Chondrocyte (in vitro differentiated cells): Measurements from ENCODE around the gene IFT122. TPM values are rescaled to one million over a fixed set of nuclear protein-coding genes. Genes with fewer than 3 reads are reported as not detected.

Experiments used
- DNase-seq: peaks from one replicate; pipeline ENCODE4 v3.0.0; 2021; ENCODE audit warnings: mixed read lengths, low spot score
- H3K27ac Mint-ChIP-seq: one replicate; pipeline ENCODE4 v1.8.0; 2021; ENCODE audit warnings: mild to moderate bottlenecking, moderate library complexity, mixed read lengths; ENCODE audit not compliant: unreplicated experiment
- H3K27me3 Mint-ChIP-seq: 2 replicates; pipeline ENCODE4 v1.8.0; 2021; ENCODE audit warnings: low read depth, mixed read lengths
- H3K36me3 Mint-ChIP-seq: 2 replicates; pipeline ENCODE4 v1.8.0; 2021; ENCODE audit warnings: low read depth, mixed read lengths
- H3K4me1 Mint-ChIP-seq: 2 replicates; pipeline ENCODE4 v1.8.0; 2021; ENCODE audit warnings: low read depth, mild to moderate bottlenecking, mixed read lengths
- H3K4me3 Mint-ChIP-seq: one replicate; pipeline ENCODE4 v1.8.0; 2021; ENCODE audit warnings: mild to moderate bottlenecking, moderate library complexity, mixed read lengths; ENCODE audit not compliant: unreplicated experiment
- H3K9me3 Mint-ChIP-seq: 2 replicates; pipeline ENCODE4 v1.8.0; 2021; ENCODE audit warnings: low read depth, mixed read lengths
- total RNA-seq: library from RNA; stranded (reverse); gene quantifications from 3 replicates; pipeline ENCODE4 v1.2.1, GENCODE V29; 2021
- TF ChIP-seq, protein P1 (sequence below): fragments of 200-600 bp; sonication (generic); IDR thresholded peaks from 2 replicates; pipeline ENCODE4 v1.5.0; 2021; ENCODE audit warnings: antibody characterized with exemption, mild to moderate bottlenecking, moderate library complexity

IFT122 gene
- total RNA-seq, 1 donor from 2014 or later: 16.2 TPM

DNA sequence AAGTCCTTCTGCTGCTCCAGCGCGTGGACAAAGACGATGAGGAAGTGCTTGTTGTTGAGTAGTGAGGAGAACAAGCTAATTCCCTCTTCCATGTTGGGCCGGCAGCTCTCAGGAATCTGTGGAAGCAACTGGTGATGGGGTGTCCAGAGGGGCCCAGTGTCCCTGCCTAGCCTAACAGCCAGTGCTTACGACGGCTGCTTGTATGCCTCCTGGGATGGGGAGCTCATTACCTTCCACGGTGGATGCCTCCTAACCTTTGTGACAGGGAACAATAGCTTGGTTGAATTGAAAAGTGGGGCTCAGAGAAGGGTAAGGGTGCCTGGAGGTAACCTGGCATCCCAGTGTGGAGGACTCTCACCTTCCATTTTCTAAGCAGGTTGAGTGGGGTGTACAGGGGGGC, 125.9 kb downstream of the IFT122 start:
- H3K4me3 Mint-ChIP-seq: no peak overlapping the region
- H3K27ac Mint-ChIP-seq: peak overlapping the region; percentile 59
- peaks cover 17% of the 10 kb centered on the region for H3K4me1 Mint-ChIP-seq
- H3K9me3 Mint-ChIP-seq: no peaks in the 10 kb centered on the region
- peaks cover 28% of the 10 kb centered on the region for H3K36me3 Mint-ChIP-seq
- no peak for DNase-seq
- H3K27me3 Mint-ChIP-seq: no peaks in the 10 kb centered on the region
- TF ChIP-seq, protein P1, sequence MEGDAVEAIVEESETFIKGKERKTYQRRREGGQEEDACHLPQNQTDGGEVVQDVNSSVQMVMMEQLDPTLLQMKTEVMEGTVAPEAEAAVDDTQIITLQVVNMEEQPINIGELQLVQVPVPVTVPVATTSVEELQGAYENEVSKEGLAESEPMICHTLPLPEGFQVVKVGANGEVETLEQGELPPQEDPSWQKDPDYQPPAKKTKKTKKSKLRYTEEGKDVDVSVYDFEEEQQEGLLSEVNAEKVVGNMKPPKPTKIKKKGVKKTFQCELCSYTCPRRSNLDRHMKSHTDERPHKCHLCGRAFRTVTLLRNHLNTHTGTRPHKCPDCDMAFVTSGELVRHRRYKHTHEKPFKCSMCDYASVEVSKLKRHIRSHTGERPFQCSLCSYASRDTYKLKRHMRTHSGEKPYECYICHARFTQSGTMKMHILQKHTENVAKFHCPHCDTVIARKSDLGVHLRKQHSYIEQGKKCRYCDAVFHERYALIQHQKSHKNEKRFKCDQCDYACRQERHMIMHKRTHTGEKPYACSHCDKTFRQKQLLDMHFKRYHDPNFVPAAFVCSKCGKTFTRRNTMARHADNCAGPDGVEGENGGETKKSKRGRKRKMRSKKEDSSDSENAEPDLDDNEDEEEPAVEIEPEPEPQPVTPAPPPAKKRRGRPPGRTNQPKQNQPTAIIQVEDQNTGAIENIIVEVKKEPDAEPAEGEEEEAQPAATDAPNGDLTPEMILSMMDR: no peak

DNA sequence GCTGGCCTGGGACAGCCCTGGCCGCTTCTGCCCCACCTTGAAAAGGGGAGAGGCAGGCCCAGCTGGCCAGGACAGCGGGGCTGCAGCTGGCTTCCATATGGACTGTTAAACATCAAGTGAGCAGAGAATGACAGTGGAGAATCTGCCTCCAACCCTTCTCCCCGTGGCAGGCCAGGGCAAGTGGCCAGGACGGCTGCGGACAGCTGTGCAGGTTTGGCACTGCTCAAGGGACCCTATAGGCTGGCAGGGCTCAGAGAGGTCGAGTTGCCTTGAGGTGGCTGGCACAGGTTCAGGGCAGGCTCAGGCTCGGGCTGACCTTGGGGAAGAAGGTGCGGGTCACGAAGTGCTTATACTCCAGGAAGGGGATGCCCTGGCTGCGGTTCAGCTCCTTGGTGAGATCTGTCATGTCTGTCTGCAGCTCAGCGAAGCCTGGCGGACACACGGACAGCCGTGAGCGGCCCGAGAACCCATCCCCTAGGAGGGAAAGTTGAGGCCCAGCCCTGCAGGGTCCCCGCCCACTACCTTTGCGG, 127.2 kb downstream of the IFT122 start:
- no peak for DNase-seq
- no peaks in the 10 kb centered on the region for H3K9me3 Mint-ChIP-seq
- peaks cover 7% of the 10 kb centered on the region for H3K4me1 Mint-ChIP-seq
- TF ChIP-seq, protein P1: no peak
- H3K27me3 Mint-ChIP-seq: no peaks in the 10 kb centered on the region
- peaks cover 34% of the 10 kb centered on the region for H3K36me3 Mint-ChIP-seq
- H3K27ac Mint-ChIP-seq: peak overlapping the region; percentile 45
- no peak overlapping the region for H3K4me3 Mint-ChIP-seq

DNA sequence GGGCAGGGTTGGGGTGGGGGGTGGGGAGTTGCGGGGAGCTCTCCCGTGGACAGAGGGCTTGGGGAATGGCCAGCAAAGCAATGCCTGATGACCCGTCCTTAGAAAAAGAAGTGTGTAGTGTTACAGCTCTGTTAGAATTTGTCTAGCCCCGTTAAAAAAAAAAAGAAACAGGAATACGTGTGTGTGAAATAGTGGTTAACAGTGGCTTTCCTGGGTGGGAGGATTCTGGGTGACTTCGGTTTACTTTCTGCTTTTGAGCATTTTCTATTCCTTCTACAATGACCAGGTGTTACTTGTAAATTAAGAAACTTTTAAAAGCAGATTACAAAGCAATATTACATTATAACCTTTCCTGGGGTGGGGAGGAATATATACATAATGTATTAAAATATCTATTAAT, 127.9 kb downstream of the IFT122 start:
- peaks cover 7% of the 10 kb centered on the region for H3K4me1 Mint-ChIP-seq
- no peak for DNase-seq
- H3K36me3 Mint-ChIP-seq: peaks cover 32% of the 10 kb centered on the region
- no peak overlapping the region for H3K27ac Mint-ChIP-seq
- H3K9me3 Mint-ChIP-seq: no peaks in the 10 kb centered on the region
- TF ChIP-seq, protein P1: no peak
- no peaks in the 10 kb centered on the region for H3K27me3 Mint-ChIP-seq
- H3K4me3 Mint-ChIP-seq: no peak overlapping the region

DNA sequence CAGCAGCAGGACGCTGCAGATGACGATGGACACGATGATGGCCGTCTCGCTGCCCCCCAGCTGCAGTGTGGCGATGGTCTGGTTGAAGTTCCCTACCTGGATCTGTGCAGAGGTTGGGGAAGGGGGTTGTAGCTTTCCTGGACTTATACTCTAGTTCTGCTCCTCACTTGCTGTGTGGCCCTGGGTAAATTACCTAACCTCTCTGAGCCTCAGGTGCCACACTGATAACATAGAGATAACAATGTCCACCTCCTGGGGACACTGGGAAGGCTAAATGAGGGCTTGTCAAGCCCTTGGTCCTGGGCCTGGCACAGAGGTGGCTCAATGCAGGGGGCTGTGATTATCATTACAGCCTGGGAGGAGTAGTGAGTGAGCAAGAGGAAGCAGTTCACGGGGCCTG, 129.8 kb downstream of the IFT122 start:
- Mint-ChIP-seq H3K4me1 (peaks cover 3% of the 10 kb centered on the region), H3K4me3 (no peak overlapping the region), H3K27me3 (no peaks in the 10 kb centered on the region), H3K27ac (no peak overlapping the region), H3K36me3 (peaks cover 35% of the 10 kb centered on the region), H3K9me3 (no peaks in the 10 kb centered on the region)
- TF ChIP-seq, protein P1: no peak
- DNase-seq: no peak

Other genes with a start within 250 kb of the IFT122 start
- gene COPG1, start 190.6 kb upstream of the IFT122 start, total RNA-seq: 269 to 342 TPM (median 276 TPM) in 3 replicates
- 21.6 to 25.9 TPM (median 22.7 TPM) in 3 replicates for gene HMCES, start 161.4 kb upstream of the IFT122 start, total RNA-seq
- 0.10 TPM in 1 of 3 replicates, not detected in the others for gene EFCAB12, start 11.6 kb upstream of the IFT122 start, total RNA-seq
- 20.0 to 29.5 TPM (median 20.6 TPM) in 3 replicates for gene MBD4, start 276 bp upstream of the IFT122 start, total RNA-seq
- gene RHO, start 88.4 kb downstream of the IFT122 start, total RNA-seq: not detected in 3 replicates
- gene H1-8, start 103.0 kb downstream of the IFT122 start, total RNA-seq: not detected in 3 replicates
- gene PLXND1, start 166.5 kb downstream of the IFT122 start, total RNA-seq: 267 to 284 TPM (median 270 TPM) in 3 replicates